NB4 (cell line): Measurements from ENCODE around the gene MLXIP.

Experiments
- DNase-seq: peaks from one replicate; pipeline ENCODE4 v3.0.0; 2010; ENCODE audit warnings: low read depth
- H3K4me3 ChIP-seq: one replicate; pipeline ENCODE4 v1.5.1; 2011; ENCODE audit warnings: mild to moderate bottlenecking, low read depth, low read length, moderate library complexity
- MAX ChIP-seq: IDR thresholded peaks from 2 replicates; pipeline ENCODE4 v1.6.1; 2011; ENCODE audit warnings: low read depth, low read length
- MYC ChIP-seq: IDR thresholded peaks from 2 replicates; pipeline ENCODE4 v1.6.1; 2011; ENCODE audit warnings: low read depth, low read length
- POLR2A ChIP-seq: IDR thresholded peaks from 2 replicates; pipeline ENCODE4 v1.6.1; 2011; ENCODE audit warnings: mild to moderate bottlenecking; ENCODE audit not compliant: insufficient read length; ENCODE audit errors: extremely low read depth
- TF ChIP-seq, protein P1 (sequence below): IDR thresholded peaks from one replicate; pipeline ENCODE4 v1.5.1; 2012; ENCODE audit warnings: low read depth, low read length

Gene MLXIP

GRCh38 chr12:122192441-122192840 lies 113.9 kb downstream of the MLXIP start:
- H3K4me3 ChIP-seq, result no peak overlapping the region
- no peak for DNase-seq
- no peak for TF ChIP-seq POLR2A
- TF ChIP-seq MAX, result no peak
- TF ChIP-seq MYC, result no peak
- TF ChIP-seq, protein P1, sequence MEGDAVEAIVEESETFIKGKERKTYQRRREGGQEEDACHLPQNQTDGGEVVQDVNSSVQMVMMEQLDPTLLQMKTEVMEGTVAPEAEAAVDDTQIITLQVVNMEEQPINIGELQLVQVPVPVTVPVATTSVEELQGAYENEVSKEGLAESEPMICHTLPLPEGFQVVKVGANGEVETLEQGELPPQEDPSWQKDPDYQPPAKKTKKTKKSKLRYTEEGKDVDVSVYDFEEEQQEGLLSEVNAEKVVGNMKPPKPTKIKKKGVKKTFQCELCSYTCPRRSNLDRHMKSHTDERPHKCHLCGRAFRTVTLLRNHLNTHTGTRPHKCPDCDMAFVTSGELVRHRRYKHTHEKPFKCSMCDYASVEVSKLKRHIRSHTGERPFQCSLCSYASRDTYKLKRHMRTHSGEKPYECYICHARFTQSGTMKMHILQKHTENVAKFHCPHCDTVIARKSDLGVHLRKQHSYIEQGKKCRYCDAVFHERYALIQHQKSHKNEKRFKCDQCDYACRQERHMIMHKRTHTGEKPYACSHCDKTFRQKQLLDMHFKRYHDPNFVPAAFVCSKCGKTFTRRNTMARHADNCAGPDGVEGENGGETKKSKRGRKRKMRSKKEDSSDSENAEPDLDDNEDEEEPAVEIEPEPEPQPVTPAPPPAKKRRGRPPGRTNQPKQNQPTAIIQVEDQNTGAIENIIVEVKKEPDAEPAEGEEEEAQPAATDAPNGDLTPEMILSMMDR, result no peak

GRCh38 chr12:122194804-122195203 lies 116.2 kb downstream of the MLXIP start:
- no peak for DNase-seq
- no peak overlapping the region for H3K4me3 ChIP-seq
- TF ChIP-seq MYC, result no peak
- TF ChIP-seq POLR2A, result no peak
- TF ChIP-seq MAX, result no peak
- TF ChIP-seq, protein P1, result no peak

DNA sequence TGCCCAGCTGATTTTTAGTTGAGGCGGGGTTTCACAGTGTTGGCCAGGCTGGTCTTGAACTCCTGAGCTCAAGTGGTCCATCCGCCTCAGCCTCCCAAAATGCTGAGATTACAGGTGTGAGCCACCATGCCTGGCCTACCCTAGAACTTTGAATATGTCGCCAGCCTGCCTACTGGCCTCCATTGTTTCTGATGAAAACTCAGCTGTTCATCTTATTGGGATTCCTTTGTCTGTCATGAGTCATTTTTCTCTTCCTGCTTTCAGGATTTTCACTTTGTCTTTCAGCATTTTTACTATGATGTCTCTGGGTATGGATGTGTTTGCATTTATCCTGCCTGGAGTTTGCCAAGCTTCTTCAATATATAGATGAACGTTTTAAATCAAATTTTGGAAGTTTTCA lies 116.8 kb downstream of the MLXIP start:
- H3K4me3 ChIP-seq, result no peak overlapping the region
- TF ChIP-seq POLR2A (no peak), MYC (no peak), MAX (no peak)
- TF ChIP-seq, protein P1, result no peak
- DNase-seq, result no peak
